HG03565 (cell line): ENCODE data around the gene TH.

Source experiments
- ATAC-seq: cut with Tn5 transposase; IDR thresholded peaks from one replicate; pipeline ENCODE4 v1.9.1; 2021; ENCODE audit warnings: mild to moderate bottlenecking, moderate library complexity; ENCODE audit not compliant: unreplicated experiment

Gene TH

GRCh38 chr11:2209370-2209801 is 37.8 kb upstream of the TH start:
- ATAC-seq = no peak

DNA sequence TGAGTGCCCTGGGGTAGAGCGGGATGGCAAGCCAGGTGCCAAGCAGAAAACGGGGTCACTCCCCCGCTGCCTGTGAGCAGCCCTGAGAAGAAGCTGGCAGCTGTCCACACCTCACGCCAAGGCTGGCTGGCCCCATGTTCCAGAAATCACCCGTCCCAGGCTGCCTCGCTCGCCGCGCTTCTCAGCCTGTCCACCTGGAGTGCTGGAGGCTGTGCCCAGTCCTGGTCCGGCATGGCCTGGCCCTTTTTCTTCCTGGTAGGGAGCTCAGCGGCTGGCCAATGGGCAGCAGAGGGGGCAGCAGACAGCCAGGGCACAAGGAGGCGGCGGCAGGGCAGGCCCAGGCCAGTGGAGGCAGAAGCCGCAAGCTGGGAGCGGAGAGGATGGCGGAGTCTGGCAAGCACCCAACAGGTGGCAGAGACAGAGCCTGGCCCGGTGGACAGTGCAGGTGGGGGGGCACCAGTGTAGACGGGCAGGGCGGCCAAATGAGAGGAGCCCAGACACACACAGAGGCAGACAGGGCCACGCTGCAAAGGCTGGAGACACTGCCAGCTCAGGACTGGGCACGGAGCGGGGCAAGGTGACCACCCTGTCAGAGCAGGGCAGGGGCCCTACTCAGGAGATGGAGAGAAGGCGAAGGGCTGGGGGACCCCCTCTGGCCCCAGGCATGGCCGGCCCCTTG is 37.2 kb upstream of the TH start:
- no peak for ATAC-seq

DNA sequence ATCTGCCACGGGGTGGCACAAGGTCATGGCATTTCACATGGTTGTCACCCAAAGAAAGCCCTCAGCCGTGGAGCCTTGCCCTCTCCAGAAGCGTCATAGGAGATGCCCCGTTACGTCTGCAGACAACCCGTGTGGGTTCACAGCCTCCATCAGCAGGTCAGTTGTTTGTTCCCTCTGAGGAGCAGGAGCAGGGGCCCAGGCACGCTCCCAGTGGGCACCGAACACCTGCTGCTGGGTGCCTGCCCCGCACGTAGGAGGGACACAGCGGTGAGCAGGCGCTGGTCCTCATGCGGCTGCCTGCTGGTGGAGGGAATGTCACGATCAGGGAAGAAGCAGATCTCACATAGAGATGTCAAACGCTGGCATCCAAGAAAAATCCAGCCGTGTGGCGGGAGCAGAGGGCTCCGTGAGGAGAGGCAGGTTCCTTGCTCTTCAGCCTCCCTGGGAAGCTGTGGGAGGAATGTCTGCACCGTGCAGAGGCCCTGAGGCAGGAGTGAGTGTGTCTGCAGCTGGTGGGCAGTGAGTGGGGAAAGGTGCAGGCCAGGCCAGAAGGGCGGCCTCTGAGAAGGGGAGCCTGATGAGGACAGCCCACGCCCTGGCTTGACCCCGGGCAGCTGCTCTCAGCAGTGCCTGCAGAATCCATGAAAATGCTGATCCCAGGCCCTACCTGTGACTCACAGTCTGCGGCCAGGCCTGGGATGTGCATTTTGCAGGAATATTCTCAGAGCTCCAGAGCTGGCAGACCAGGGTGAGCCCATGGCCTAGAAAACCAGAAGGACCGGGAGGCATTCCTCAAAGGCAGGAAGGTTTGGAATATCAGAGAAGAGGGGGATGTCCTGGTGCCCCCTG is 36.4 kb upstream of the TH start:
- no peak for ATAC-seq

DNA sequence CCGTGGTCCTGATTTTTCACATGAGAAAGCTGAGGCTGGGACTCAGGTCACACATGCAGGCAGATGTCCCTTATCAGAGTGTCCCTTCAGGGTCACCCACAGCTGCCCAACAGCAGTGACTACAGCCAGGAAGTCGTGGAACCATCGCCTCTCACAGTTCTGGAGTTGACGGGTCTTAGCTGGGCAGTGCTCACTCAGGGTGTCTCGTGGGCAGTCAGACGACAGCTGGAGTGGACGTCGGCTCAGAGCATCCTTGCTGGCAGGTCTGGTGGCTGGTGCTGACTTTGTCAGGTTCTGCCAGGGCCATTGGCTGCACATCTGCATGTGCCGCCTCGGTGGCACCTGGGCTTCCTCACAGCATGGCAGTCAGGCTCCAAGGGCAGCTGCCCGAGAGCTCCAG is 35.6 kb upstream of the TH start:
- no peak for ATAC-seq

DNA sequence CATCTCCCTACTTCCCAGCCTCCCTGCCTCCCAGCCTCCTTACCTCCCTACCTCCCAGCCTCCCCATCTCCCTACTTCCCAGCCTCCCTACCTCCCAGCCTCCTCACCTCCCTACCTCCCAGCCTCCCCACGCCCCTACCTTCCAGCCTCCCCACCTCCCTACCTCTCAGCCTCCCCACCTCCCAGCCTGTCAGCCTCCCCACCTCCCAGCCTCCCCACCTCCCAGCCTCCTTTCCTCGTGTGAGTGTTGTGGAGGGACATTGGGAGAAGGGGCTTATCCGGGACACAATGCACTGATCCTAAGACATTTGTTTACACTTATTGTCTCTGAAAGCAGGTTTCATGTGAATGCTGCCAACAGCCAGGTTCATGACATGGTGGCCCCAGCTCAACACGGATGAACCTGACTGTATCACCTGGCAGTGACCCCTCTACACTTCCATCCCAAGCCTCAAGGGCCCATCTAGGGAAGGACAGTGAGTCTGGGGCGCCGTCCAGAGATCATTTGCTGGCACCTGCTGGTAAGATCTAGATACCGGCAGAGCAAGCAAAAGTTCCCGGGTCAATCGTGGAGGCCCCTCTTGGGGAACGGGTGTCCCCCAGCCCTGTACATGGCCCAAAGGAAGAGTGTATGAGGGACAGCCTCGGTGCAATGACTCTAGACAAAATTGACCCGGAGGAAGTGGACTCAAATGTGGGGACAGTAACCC is 34.5 kb upstream of the TH start:
- no peak for ATAC-seq

DNA sequence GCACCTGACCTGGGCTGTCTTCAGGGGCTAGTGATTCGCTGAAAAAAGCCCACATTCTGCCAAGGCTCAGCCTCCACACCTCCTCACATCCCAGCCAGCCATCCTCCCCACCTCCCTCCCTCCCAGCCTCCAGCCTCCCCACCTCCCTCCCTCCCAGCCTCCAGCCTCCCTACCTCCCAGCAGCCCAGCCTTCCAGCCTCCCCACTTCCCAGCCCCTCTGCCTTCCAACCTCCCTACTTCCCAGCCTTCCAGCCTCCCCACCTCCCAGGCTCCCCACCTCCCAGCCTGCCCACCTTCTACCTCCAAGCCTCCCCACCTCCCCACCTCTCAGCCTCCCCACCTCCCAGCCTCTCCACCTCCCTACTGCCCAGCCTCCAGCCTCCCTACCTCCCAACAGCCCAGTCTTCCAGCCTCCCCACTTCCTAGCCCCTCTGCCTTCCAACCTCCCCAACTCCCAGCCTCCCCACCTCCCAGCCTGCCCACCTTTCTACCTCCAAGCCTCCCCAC is 33.7 kb upstream of the TH start:
- no peak for ATAC-seq

DNA sequence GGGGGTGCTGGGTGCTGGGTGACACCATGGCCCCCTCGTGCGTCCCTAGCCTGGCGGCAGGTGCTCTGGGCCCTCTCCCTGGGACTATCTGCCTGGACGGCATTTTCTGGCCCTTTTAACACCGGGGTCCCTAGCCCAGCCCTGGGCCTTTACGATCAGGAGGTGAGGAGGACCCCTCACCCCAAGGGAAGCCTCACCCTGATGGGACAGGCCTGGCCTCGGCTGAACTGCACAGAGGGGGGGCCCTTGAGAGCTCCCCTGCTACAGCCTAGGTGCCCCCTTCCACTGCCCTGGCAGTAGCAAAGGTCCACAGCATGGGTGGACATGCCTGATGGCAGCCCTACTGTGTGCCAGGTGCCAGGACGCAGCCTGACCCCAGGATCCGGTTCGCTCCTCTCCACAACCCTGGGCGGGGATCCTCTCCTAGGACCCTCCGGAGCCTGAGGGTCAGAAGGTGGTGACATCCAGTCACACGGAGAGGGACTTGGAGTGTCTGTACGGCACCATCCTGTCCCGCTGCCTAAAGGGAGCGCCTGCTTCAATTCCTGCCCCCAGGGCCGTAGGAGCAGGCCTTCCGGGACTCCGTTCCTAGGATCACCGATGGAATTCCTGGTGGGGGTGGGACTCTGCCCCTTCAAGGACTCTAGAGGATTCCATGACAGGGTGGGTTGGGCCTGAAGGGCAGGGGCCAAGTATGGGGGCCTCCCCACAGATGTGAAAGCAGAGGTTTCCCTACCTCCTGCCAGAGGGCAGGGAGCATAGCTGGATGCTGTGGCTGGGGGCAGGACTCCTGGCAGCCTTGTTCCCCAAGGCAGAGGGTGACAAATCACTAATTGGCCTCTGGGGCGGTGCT is 33.0 kb upstream of the TH start:
- no peak for ATAC-seq

DNA sequence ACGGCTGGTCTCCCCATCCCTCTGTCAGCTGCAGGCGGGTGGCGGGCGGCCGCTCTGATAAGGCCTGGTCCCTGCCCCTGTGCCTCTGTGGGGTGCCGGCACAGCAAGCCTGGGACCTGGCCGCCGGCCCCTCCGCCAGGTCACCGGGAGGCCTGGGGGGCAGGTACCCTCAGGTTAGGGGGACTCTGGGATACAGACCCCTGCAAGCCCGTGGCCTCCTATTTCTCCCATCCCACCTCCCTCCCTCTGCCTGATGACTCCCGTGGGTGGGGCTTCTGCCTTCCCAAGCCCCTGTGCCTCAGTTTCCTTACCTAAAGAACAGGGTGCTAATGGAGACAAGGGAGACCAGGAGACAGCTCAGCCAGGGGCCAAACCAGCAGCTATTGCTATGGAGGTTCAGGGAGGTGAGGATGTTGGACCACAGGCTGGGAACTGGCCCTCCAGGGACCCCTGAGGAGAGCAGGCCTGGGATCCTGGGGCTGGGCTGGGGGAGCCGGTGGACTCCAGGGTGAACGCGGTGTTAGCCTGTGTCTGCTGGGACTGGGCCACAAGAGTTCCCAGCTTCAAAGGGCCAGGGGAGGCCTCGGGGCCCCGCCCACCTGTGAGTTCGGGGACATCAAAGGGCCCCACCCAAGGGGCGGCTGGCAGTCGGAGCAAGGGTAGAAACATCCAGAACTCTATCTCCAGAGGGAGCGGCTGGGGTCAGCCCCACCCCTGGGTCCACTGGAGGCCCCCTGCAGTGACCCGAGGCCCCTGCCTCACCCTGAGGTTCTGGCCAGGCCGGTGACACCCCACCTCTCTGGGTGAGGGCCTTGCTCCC is 32.0 kb upstream of the TH start:
- no peak for ATAC-seq

- ATAC-seq = no peak
Measured at GRCh38 chr11:2202900-2203439, 31.4 kb upstream of the TH start.

- no peak for ATAC-seq
Measured at GRCh38 chr11:2202071-2202899, 30.7 kb upstream of the TH start.

GRCh38 chr11:2201542-2201941 is 29.9 kb upstream of the TH start:
- no peak for ATAC-seq

- no peak for ATAC-seq
Measured at GRCh38 chr11:2200957-2201519, 29.4 kb upstream of the TH start.

GRCh38 chr11:2200536-2200935 is 28.9 kb upstream of the TH start:
- no peak for ATAC-seq

DNA sequence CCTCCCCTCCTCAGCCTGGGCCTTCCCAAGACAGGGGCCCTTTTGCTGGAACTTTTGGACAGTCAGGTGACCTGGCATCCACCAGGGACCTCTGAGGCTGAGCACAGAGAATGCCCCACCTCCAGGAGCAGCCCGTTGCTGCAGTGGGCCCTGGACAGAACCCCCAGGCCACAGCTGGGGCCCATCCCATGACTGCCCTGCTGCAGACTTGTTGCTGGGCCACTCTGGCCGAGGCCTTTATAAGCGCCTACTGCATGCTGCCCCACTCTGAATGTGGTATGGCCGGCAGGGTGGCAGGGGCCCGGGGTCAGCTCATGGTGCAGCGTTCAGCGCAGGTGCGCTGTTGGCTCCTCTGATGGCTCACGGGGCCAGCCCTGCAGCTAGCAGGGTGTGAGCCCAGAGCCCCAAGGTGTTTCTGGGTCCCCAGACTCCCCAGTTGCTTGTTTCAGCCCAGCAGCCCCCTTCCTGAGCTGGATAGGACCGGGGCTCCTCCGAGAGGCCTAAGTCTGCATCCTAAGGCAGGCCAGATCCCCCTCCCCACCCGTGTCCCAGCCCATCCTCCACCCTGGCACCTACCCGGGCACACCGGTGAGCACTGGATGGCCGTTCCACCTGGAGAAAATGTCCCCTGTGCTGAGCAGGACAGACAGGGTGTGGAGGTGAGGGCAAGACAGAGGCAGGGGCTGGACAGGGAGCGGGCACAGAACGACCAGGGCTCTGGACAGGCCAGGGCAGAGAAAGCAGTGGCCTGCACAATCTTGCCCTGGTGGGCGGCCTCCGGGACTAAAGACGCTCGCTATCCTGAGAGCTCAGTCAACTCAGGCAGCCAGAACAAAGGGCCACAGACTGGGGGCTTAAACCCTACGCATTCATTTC is 28.1 kb upstream of the TH start:
- ATAC-seq = no peak

DNA sequence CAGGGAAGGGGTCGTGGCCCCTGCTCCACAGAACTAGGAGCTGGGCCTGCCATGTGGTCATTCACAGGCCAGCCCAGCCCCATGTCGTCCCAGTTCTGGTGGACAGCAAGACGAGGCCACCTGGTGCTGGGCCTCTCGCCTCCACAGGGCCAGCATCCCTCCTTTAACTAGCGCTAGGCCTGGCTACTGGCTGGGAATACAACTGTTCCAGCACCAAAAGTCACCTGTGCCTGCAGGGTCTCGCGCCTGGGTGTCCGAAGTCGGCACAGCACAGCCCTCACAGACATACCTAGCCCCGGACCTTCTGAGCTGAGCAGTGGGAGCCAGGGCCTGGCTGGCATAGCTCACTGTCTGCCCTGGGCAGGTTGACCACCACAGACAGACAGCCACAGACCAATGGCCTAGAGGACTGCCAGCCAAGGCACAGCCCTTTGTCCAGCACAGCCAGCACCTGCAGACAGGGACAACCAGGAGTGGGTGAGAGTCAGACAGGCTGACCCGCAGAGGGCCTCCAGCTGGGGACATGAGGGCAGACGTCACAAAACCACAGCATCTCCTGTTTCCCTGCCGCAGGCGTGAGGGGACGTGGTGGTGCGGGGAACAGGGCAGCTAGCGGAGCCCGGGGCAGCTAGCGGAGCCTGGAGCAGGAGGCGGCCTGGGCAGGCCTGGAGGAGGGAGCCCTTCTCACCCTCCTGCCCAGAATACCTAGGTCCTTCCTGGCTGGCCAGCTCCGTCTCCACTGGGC is 27.2 kb upstream of the TH start:
- no peak for ATAC-seq

- ATAC-seq = no peak
Measured at GRCh38 chr11:2197771-2198520, 26.3 kb upstream of the TH start.
